ENCODE results near the gene PAQR7.

The PAQR7 gene

GRCh38 chr1:25875154-25875855, at the start of gene PAQR7:
PAQR7 (minus strand) TSS chr1:25875708; CDS start chr1:25863839, 11,869 bp downstream.
- no peak for DNase-seq (ENCODE audit: low read depth)

GRCh38 chr1:25924454-25924853, 48.9 kb upstream of the PAQR7 start:
- no peak for DNase-seq (ENCODE audit: low read depth)

GRCh38 chr1:25922971-25923552, 47.6 kb upstream of the PAQR7 start:
- no peak for DNase-seq (ENCODE audit: low read depth)

- DNase-seq (ENCODE audit: low read depth), result no peak
These were observed 46.8 kb upstream of the PAQR7 start for GRCh38 chr1:25922056-25922970.

GRCh38 chr1:25918615-25919014, 43.1 kb upstream of the PAQR7 start:
- no peak for DNase-seq (ENCODE audit: low read depth)

- no peak for DNase-seq (ENCODE audit: low read depth)
These were observed 42.5 kb upstream of the PAQR7 start for GRCh38 chr1:25917996-25918395.

- no peak for DNase-seq (ENCODE audit: low read depth)
These were observed 41.0 kb upstream of the PAQR7 start for GRCh38 chr1:25916460-25916859.

- DNase-seq (ENCODE audit: low read depth), result no peak
These were observed 38.8 kb upstream of the PAQR7 start for GRCh38 chr1:25914074-25914995.

GRCh38 chr1:25913206-25913605, 37.7 kb upstream of the PAQR7 start:
- no peak for DNase-seq (ENCODE audit: low read depth)

GRCh38 chr1:25912076-25912831, 36.7 kb upstream of the PAQR7 start:
- no peak for DNase-seq (ENCODE audit: low read depth)

GRCh38 chr1:25911162-25911561, 35.7 kb upstream of the PAQR7 start:
- no peak for DNase-seq (ENCODE audit: low read depth)

- DNase-seq (ENCODE audit: low read depth), result no peak
These were observed 33.5 kb upstream of the PAQR7 start for GRCh38 chr1:25909040-25909439.

- DNase-seq (ENCODE audit: low read depth), result no peak
These were observed 32.7 kb upstream of the PAQR7 start for GRCh38 chr1:25908161-25908560.

GRCh38 chr1:25907601-25908000, 32.1 kb upstream of the PAQR7 start:
- no peak for DNase-seq (ENCODE audit: low read depth)

GRCh38 chr1:25906644-25907300, 31.3 kb upstream of the PAQR7 start:
- no peak for DNase-seq (ENCODE audit: low read depth)

- no peak for DNase-seq (ENCODE audit: low read depth)
These were observed 30.5 kb upstream of the PAQR7 start, which contains the start of gene STMN1 for GRCh38 chr1:25905680-25906643. STMN1 (minus strand) TSS chr1:25906419; CDS start chr1:25904676, 1,743 bp downstream.

- no peak for DNase-seq (ENCODE audit: low read depth)
These were observed 29.6 kb upstream of the PAQR7 start for GRCh38 chr1:25904943-25905679.

GRCh38 chr1:25903986-25904385, 28.5 kb upstream of the PAQR7 start:
- no peak for DNase-seq (ENCODE audit: low read depth)
